HCT116 (cell line): ENCODE data around the gene INF2. TPM values are rescaled to one million over a fixed set of nuclear protein-coding genes. Genes with fewer than 3 reads are reported as not detected.

ENCODE experiments used
- ATAC-seq: fragments of 200-7000 bp; cut with Tn5 transposase; 2 replicates; pipeline ENCODE4 v1.9.1; 2020; ENCODE audit warnings: mild to moderate bottlenecking, moderate library complexity
- BruUV-seq: library from RNA; stranded (reverse); fragments of 400-500 nt; replicated peaks from 2 replicates; lab custom pipeline; 2021; lab: Mats Ljungman, UMichigan
- CTCF ChIA-PET: fragments of 300-600 bp; sonication (Branson Sonifier 250); formaldehyde crosslinking; loops from one replicate; lab custom pipeline; 2021; ENCODE audit warnings: antibody characterized with exemption; lab: Charles Lee
- POLR2A ChIA-PET: fragments of 300-600, 350-600 bp; sonication (Branson Sonifier 250); formaldehyde crosslinking; loops from one replicate; lab custom pipeline; 2021; ENCODE audit warnings: antibody characterized with exemption; lab: Charles Lee
- RAD21 ChIA-PET, 2 experiments: fragments of 300-600 bp; sonication (Branson Sonifier 250); formaldehyde crosslinking; loops; one replicate each; lab custom pipeline; 2023; ENCODE audit warnings: low total read pairs in 2 of 2; ENCODE audit not compliant: uncharacterized antibody in 2 of 2, unreplicated experiment in 2 of 2, low non-redundant PET in 1 of 2; lab: Charles Lee
- DNase-seq: peaks from one replicate; pipeline ENCODE4 v3.0.0-alpha.2; 2010; ENCODE audit warnings: low read depth, low spot score
- H2AFZ ChIP-seq: fragments of 200-600 bp; shearing (Covaris generic), sonication (generic); 2 replicates; pipeline ENCODE4 v1.6.1; 2017; ENCODE audit warnings: low read depth, mixed run types, mixed read lengths, antibody characterized with exemption, low read length; ENCODE audit not compliant: poor library complexity, severe bottlenecking
- H3K27ac ChIP-seq: 2 replicates; pipeline ENCODE4 v1.5.1; 2012; ENCODE audit warnings: low read depth, low read length
- H3K27me3 ChIP-seq: fragments of 200-600 bp; sonication (generic); 2 replicates; pipeline ENCODE4 v1.6.1; 2016; ENCODE audit warnings: mixed run types, low read length, mixed read lengths; ENCODE audit not compliant: insufficient read depth
- H3K36me3 ChIP-seq, 2 experiments: fragments of 200-500 bp in 1 of 2; fragments of 200-600 bp in 1 of 2; sonication (Bioruptor generic) in 1 of 2; sonication (generic) in 1 of 2; 2 replicates each; pipeline versions ENCODE4 v1.5.1 to v1.6.1; 2014 to 2016; ENCODE audit warnings: low read length in 2 of 2, inconsistent platforms in 1 of 2, mixed read lengths in 1 of 2, mixed run types in 1 of 2; ENCODE audit not compliant: insufficient read depth in 2 of 2, control insufficient read depth in 1 of 2
- H3K4me1 ChIP-seq, 2 experiments: fragments of 200-600 bp in 1 of 2; sonication (generic) in 1 of 2; 2 replicates each; pipeline versions ENCODE4 v1.5.1 to v1.6.1; 2012 to 2017; ENCODE audit warnings: low read length in 2 of 2, inconsistent platforms in 1 of 2, mild to moderate bottlenecking in 1 of 2, mixed read lengths in 1 of 2, mixed run types in 1 of 2, moderate library complexity in 1 of 2; ENCODE audit not compliant: insufficient read depth in 2 of 2, control insufficient read depth in 1 of 2
- H3K4me2 ChIP-seq: fragments of 200-600 bp; sonication (generic); 2 replicates; pipeline ENCODE4 v1.6.1; 2017; ENCODE audit warnings: mixed run types, low read length, mixed read lengths
- H3K4me3 ChIP-seq, 2 experiments: fragments of 200-600 bp in 1 of 2; sonication (generic) in 1 of 2; replicated peaks in 1 of 2; 2 replicates each; pipeline ENCODE4 v1.5.1; 2011 to 2016; ENCODE audit warnings: low read length in 2 of 2, control low read depth in 1 of 2, low read depth in 1 of 2, mild to moderate bottlenecking in 1 of 2, mixed read lengths in 1 of 2, mixed run types in 1 of 2
- H3K79me2 ChIP-seq: fragments of 200-600 bp; sonication (generic); 2 replicates; pipeline ENCODE4 v1.6.1; 2017; ENCODE audit warnings: mild to moderate bottlenecking, mixed run types, low read length, moderate library complexity, mixed read lengths; ENCODE audit not compliant: insufficient read depth
- H3K9ac ChIP-seq: fragments of 200-600 bp; sonication (generic); 2 replicates; pipeline ENCODE4 v1.6.1; 2016; ENCODE audit warnings: low read length, mixed read lengths
- H3K9me2 ChIP-seq: fragments of 200-600 bp; sonication (generic), shearing (Covaris generic); 2 replicates; pipeline ENCODE4 v1.6.1; 2017; ENCODE audit warnings: mixed run types, mild to moderate bottlenecking, moderate library complexity; ENCODE audit not compliant: insufficient read depth
- H3K9me3 ChIP-seq, 2 experiments: fragments of 200-500 bp in 1 of 2; fragments of 200-600 bp in 1 of 2; sonication (Bioruptor generic) in 1 of 2; sonication (generic) in 1 of 2; 2 replicates each; pipeline ENCODE4 v1.6.1; 2014 to 2017; ENCODE audit warnings: low read length in 2 of 2, mixed read lengths in 2 of 2, inconsistent platforms in 1 of 2, low read depth in 1 of 2, mild to moderate bottlenecking in 1 of 2, mixed run types in 1 of 2, moderate library complexity in 1 of 2; ENCODE audit not compliant: control insufficient read depth in 1 of 2, insufficient read depth in 1 of 2
- H4K20me1 ChIP-seq: fragments of 200-600 bp; sonication (generic), shearing (Covaris generic); 2 replicates; pipeline ENCODE4 v1.6.1; 2017; ENCODE audit warnings: mixed run types, mild to moderate bottlenecking, moderate library complexity; ENCODE audit not compliant: insufficient read depth
- CEBPB ChIP-seq: IDR thresholded peaks from 2 replicates; pipeline ENCODE4 v1.6.1; 2012; ENCODE audit warnings: low read depth
- CTCF ChIP-seq, 3 experiments: fragments of 200-600 bp in 1 of 3; sonication (generic) in 1 of 3; IDR thresholded peaks in 2 of 3; conservative IDR thresholded peaks in 1 of 3; 2 replicates each; pipeline ENCODE4 v1.5.1; 2012 to 2017; ENCODE audit warnings: low read depth in 2 of 3, low read length in 2 of 3, antibody characterized with exemption in 1 of 3, borderline replicate concordance in 1 of 3, control low read depth in 1 of 3, mild to moderate bottlenecking in 1 of 3, mixed read lengths in 1 of 3, mixed run types in 1 of 3, moderate library complexity in 1 of 3; ENCODE audit not compliant: insufficient read depth in 1 of 3
- EGR1 ChIP-seq: IDR thresholded peaks from 2 replicates; pipeline ENCODE4 v1.6.1; 2012; ENCODE audit warnings: low read depth
- ELF1 ChIP-seq: IDR thresholded peaks from 2 replicates; pipeline ENCODE4 v1.6.1; 2012; ENCODE audit warnings: low read depth, borderline replicate concordance
- EZH2 ChIP-seq: fragments of 200-600 bp; sonication (generic); IDR thresholded peaks from 2 replicates; pipeline ENCODE4 v1.6.1; 2017; ENCODE audit warnings: antibody characterized with exemption, mixed run types
- JUND ChIP-seq: IDR thresholded peaks from 2 replicates; pipeline ENCODE4 v1.6.1; 2012
- POLR2A ChIP-seq: IDR thresholded peaks from 2 replicates; pipeline ENCODE4 v1.7.0; 2011; ENCODE audit warnings: borderline replicate concordance; ENCODE audit not compliant: insufficient read depth, insufficient read length; ENCODE audit errors: extremely low read depth
- RAD21 ChIP-seq: IDR thresholded peaks from 2 replicates; pipeline ENCODE4 v1.6.1; 2012; ENCODE audit warnings: low read depth, mild to moderate bottlenecking
- SP1 ChIP-seq: IDR thresholded peaks from 2 replicates; pipeline ENCODE4 v1.6.1; 2012; ENCODE audit warnings: low read depth
- SRF ChIP-seq: IDR thresholded peaks from 2 replicates; pipeline ENCODE4 v1.6.1; 2012; ENCODE audit warnings: low read depth
- ZFX ChIP-seq: fragments of 450-650 bp; IDR thresholded peaks from 2 replicates; pipeline ENCODE4 v1.6.1; 2017
- ZNF274 ChIP-seq: fragments of 200-500 bp; sonication (Bioruptor generic); IDR thresholded peaks from 2 replicates; pipeline ENCODE4 v1.6.1; 2014; ENCODE audit warnings: mild to moderate bottlenecking, low read depth, low read length, inconsistent platforms
- intact Hi-C: fragments of 100-400 bp; cut with micrococcal nuclease; formaldehyde crosslinking; loops from 2 replicates; pipeline ENCODE4 v1.10.0; 2022
- total RNA-seq: library from RNA; stranded (reverse); gene quantifications from one replicate; pipeline ENCODE4 v1.2.1, GENCODE V29; 2021; ENCODE audit not compliant: unreplicated experiment

Gene INF2
- total RNA-seq, 1 experiment from 2014 or later = 95.8 TPM

DNA sequence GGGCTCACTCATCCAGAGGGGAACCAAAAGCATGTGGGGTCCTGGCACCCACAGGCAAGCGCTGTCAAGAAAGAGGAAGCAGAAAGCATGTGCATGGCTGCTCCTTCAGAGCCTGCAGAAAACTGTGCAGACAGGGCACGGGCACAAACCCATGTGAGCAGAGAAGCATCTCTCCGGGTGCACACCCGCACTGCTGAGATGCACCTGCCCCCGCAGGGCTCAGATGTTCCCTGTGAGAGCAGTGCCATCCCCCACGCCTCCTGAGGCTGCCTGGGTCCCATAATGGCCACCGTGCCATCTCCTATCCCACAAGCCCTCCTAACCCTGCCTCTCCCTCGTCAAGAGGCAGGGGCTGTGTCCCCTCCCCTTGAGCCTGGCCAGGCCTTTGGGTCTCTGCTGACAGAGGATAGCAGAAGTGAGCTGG is 32.3 kb upstream of the INF2 start:
- Histone ChIP-seq H3K4me1 (no peaks in the 10 kb centered on the region), H3K9me2 (no peaks in the 10 kb centered on the region), H3K9ac (no peak overlapping the region), H3K9me3 (peaks cover 8 to 25% of the 10 kb centered on the region in 2 experiments; a peak in 2 of 4 replicates), H3K4me2 (no peak overlapping the region), H3K27me3 (no peaks in the 10 kb centered on the region), H2AFZ (no peak overlapping the region), H3K36me3 (no peaks in the 10 kb centered on the region), H3K79me2 (no peaks in the 10 kb centered on the region), H3K27ac (no peak overlapping the region), H4K20me1 (no peaks in the 10 kb centered on the region), H3K4me3 (no peak overlapping the region)
- ChIA-PET RAD21 (no interaction called here), POLR2A (interaction anchor here (1.7 kb wide), 1 partner anchor 9 kb away, joined by 6 read pairs; no protein-coding TSS in a partner anchor), CTCF (no interaction called here)
- intact Hi-C loops = no loop called here
- TF ChIP-seq SP1 (no peak), ZNF274 (no peak), POLR2A (no peak), SRF (no peak), JUND (no peak), ZFX (no peak)
- no TSS peak for BruUV-seq
- DNase-seq = no peak
- peak; percentile 52; the same call in 1 of the 2 replicates for ATAC-seq

DNA sequence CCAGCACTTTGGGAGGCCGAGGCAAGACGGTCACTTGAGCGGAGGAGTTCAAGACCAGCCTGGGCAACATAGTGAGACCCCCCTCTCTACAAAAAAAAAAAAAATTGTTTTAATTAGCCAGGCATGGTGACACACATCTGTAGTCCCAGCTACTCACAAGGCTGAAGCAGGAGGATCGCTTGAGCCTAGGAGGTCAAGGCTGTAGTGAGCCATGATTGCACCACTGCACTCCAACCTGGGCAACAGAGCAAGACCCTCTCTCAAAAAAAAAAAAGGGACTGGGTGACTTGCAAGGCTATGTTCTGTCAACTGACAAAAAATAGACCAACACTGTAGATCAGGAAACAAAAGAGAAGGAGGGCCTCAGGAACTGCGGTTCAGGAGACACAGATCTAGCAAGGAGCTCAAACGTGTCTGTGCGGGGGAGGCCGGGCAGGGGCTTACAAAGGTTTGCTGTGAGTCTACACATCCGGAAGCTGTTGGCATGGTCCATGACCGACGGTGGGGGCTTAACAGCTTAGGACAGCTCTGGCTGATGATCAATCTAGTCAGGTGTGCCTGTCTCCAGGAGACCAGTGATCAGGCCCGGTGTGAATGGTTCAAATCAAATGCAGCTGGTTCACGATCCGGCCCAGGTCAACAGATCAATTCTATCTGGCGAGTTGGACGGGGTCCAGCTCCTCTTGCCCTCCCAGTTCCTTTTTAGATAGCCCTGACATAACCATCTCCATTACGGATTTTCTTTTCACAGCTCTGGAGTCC is 31.7 kb upstream of the INF2 start:
- Histone ChIP-seq H3K9me2 (no peaks in the 10 kb centered on the region), H3K27ac (no peak overlapping the region), H2AFZ (no peak overlapping the region), H3K27me3 (no peaks in the 10 kb centered on the region), H3K4me1 (no peaks in the 10 kb centered on the region), H4K20me1 (no peaks in the 10 kb centered on the region), H3K4me2 (no peak overlapping the region), H3K9me3 (peaks cover 1 to 18% of the 10 kb centered on the region in 2 experiments; a peak in 2 of 4 replicates), H3K36me3 (no peaks in the 10 kb centered on the region), H3K79me2 (no peaks in the 10 kb centered on the region), H3K9ac (no peak overlapping the region), H3K4me3 (no peak overlapping the region)
- intact Hi-C loops = no loop called here
- ATAC-seq = no peak
- no TSS peak for BruUV-seq
- CTCF ChIA-PET = no interaction called here
- TF ChIP-seq EZH2 (no peak), CTCF (IDR thresholded peaks at IDR 0.05 in 2 of 3, conservative IDR thresholded peaks at IDR 0.05 in 1 of 3; ENCODE audit: borderline replicate concordance in 1 of 3, insufficient read depth in 1 of 3, low read depth in 2 of 3, low read length in 2 of 3) (no peak), CEBPB (no peak), ELF1 (no peak), POLR2A (no peak), EGR1 (no peak), RAD21 (no peak), ZNF274 (no peak), SRF (no peak), ZFX (no peak)
- RAD21 ChIA-PET = no interaction called here
- POLR2A ChIA-PET = interaction anchor here (1.7 kb wide), 1 partner anchor 8 kb away, joined by 6 read pairs; no protein-coding TSS in a partner anchor
- DNase-seq = no peak
